Astrocyte of the spinal cord (primary cell): ENCODE measurements around the gene C3AR1.
A peak's percentile ranks its signal among the peaks of the same experiment; 100 is the strongest.
"Not testable (repeated sequence)": the region's sequence is repeated elsewhere in the genome, so short reads cannot be mapped to it uniquely, and the experiment has no call there.

Source experiments
- DNase-seq: peaks from one replicate; pipeline ENCODE4 v3.0.0; 2011; ENCODE audit warnings: low read depth, low spot score
- H3K4me3 ChIP-seq: 2 replicates; pipeline ENCODE4 v1.5.1; 2011; ENCODE audit warnings: low read depth, mild to moderate bottlenecking, low read length, moderate library complexity
- in situ Hi-C: cut with HindIII; loops from 2 replicates; pipeline ENCODE4 v1.10.0; 2017; ENCODE audit warnings: low sequenced_read_pairs
- TF ChIP-seq, protein P1 (sequence below): IDR thresholded peaks from 2 replicates; pipeline ENCODE4 v1.5.1; 2012; ENCODE audit warnings: low read depth, mild to moderate bottlenecking, low read length, inconsistent platforms

C3AR1 gene

GRCh38 chr12:8065991-8066594 lies at the start of gene C3AR1:
C3AR1 (minus strand) TSS chr12:8066359; CDS start chr12:8060185, 6,174 bp downstream.
- peak; percentile 80 for DNase-seq
- no peak within 1 kb of the TSS for H3K4me3 ChIP-seq
- in situ Hi-C loops = no loop called here
- TF ChIP-seq, protein P1, sequence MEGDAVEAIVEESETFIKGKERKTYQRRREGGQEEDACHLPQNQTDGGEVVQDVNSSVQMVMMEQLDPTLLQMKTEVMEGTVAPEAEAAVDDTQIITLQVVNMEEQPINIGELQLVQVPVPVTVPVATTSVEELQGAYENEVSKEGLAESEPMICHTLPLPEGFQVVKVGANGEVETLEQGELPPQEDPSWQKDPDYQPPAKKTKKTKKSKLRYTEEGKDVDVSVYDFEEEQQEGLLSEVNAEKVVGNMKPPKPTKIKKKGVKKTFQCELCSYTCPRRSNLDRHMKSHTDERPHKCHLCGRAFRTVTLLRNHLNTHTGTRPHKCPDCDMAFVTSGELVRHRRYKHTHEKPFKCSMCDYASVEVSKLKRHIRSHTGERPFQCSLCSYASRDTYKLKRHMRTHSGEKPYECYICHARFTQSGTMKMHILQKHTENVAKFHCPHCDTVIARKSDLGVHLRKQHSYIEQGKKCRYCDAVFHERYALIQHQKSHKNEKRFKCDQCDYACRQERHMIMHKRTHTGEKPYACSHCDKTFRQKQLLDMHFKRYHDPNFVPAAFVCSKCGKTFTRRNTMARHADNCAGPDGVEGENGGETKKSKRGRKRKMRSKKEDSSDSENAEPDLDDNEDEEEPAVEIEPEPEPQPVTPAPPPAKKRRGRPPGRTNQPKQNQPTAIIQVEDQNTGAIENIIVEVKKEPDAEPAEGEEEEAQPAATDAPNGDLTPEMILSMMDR = no peak

- H3K4me3 ChIP-seq, in situ Hi-C loops, DNase-seq: not testable (repeated sequence)
Measured at GRCh38 chr12:8113117-8113516, 47.0 kb upstream of the C3AR1 start.

DNA sequence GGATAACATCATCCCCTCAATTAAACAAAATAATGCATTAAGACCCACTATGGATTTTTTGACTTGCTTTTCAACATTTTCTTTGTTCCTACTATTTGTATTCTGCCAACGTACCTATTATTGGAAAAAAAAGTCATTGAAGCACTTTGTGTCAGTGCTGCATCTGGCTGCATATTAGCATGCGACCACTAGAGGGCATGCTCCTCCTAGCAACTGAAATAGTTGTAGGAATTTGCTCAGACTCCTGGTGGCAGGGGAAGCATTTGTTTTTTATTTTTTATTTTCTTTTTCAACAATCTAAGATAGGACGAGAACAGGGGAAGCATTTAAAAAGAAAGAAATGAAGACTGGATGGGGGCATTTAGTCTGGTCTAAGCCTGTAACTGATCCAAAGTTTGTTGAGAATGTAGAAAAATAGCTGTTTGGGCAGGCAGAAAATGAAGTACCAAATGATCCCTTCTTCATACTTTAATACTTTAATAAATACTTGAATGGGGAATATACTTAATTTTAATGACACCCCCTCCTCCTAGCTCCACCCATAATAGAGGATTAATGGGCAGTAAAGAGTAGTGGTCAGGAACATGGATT lies 42.7 kb upstream of the C3AR1 start:
- peak; percentile 83 for DNase-seq
- no peak overlapping the region for H3K4me3 ChIP-seq
- in situ Hi-C loops = no loop called here
- TF ChIP-seq, protein P1 = peak; percentile 97

DNA sequence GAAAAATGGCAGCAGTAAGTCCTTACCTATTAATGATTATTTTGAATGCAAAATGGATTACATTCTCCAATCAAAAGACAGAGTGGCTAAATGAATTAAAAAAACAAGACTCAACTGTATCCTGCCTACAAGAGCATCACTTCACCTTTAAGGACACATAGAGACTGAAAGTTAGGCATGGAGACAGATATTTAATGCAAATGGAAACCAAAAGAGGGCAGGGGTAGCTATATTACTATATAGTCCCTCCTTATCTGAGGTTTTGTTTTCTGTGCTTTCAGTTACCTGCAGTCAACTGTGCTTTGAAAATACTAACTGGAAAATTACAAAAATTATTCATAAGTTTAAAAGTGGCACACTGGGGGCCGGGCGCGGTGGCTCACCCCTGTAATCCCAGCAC lies 33.1 kb upstream of the C3AR1 start:
- H3K4me3 ChIP-seq = no peak overlapping the region
- in situ Hi-C loops = no loop called here
- DNase-seq = no peak
- TF ChIP-seq, protein P1 = no peak

DNA sequence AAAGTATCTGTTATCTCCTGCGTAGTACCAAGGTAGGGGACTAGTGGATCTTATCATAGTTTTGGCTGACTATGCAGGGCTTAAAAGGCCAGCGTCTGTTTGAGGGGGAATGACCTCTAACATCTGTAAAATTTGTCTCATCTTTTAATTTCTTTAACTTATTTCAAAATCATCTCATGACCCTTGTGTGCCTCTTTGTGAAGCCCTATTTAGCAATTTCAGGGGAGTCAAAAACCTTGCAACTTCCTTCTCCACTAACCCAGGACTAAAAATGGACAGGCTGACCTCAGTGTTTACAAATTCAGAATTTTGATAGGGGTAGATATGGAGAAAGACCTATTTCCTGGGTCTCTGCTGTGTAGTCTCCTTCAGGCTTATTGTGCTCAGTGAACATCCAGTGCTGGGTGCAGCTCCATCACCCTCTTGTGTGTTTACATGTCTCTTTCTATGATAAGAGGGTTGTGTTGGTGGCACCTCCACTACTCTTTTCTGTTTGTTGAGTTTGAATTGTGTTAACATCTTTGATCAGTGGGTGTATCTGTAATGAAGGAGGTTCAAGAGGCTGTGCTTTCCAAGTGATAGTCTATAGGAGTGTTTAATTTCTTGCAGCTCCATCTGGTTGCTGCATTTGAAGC lies 30.2 kb upstream of the C3AR1 start:
- no peak overlapping the region for H3K4me3 ChIP-seq
- TF ChIP-seq, protein P1 = no peak
- in situ Hi-C loops = no loop called here
- DNase-seq = no peak

DNA sequence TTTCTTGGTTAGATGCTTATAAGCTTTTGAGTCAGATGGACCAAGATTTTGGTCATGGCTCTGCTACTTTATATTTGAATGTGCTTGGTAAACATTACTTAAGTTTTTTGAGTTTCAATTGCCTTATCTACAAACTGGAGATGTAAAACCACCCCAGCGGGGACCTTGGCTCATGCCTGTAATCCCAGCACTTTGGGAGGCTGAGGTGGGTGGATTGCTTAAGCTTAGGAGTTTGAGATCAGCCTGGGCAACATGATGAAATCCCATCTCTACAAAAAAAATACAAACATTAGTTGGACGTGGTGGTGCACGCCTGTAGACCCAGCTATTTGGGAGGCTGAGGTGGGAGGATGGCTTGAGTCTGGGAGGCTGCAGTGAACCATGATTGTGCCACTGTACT lies 27.1 kb upstream of the C3AR1 start:
- in situ Hi-C loops = no loop called here
- H3K4me3 ChIP-seq = no peak overlapping the region
- no peak for DNase-seq
- TF ChIP-seq, protein P1 = no peak

- TF ChIP-seq, protein P1 = no peak
- in situ Hi-C loops = no loop called here
- no peak overlapping the region for H3K4me3 ChIP-seq
- DNase-seq = no peak
Measured at GRCh38 chr12:8089716-8090115, 23.6 kb upstream of the C3AR1 start.

GRCh38 chr12:8089277-8089676 lies 23.1 kb upstream of the C3AR1 start:
- DNase-seq, H3K4me3 ChIP-seq, in situ Hi-C loops: not testable (repeated sequence)
